IMR-90 (cell line): ENCODE results near the gene PRICKLE2. TPM values are rescaled to one million over a fixed set of nuclear protein-coding genes. Genes with fewer than 3 reads are reported as not detected.

Experiments
- ATAC-seq: fragments of 200-7000 bp; cut with Tn5 transposase; 2 replicates; pipeline ENCODE4 v1.9.1; 2020; ENCODE audit warnings: low read depth, mild to moderate bottlenecking, moderate library complexity
- BruUV-seq: library from RNA; stranded (reverse); fragments of 400-500 nt; replicated peaks from 2 replicates; lab custom pipeline; 2021; lab: Mats Ljungman, UMichigan
- CTCF ChIA-PET: fragments of 300-600 bp; formaldehyde crosslinking; extraction: SDS; loops from one replicate; lab custom pipeline; 2021; ENCODE audit warnings: antibody characterized with exemption; lab: Yijun Ruan, JAX
- POLR2A ChIA-PET: fragments of 300-600 bp; sonication (Branson Sonifier 250); formaldehyde crosslinking; loops from one replicate; lab custom pipeline; 2022; ENCODE audit warnings: antibody characterized with exemption; ENCODE audit not compliant: unreplicated experiment; lab: Charles Lee
- DNase-seq: peaks from one replicate; pipeline ENCODE4 v3.0.0; 2013
- H2AFZ ChIP-seq: replicated peaks from 2 replicates; pipeline ENCODE3; 2013; ENCODE audit warnings: low read length, mild to moderate bottlenecking; ENCODE audit not compliant: poor library complexity
- H2AK5ac ChIP-seq: 2 replicates; pipeline ENCODE4 v1.6.1; 2013; ENCODE audit warnings: low read depth, low read length, inconsistent platforms
- H2AK9ac ChIP-seq: replicated peaks from 2 replicates; pipeline ENCODE3; 2013; ENCODE audit warnings: mild to moderate bottlenecking, low read depth, low read length, moderate library complexity; ENCODE audit not compliant: poor library complexity
- H2BK120ac ChIP-seq: 2 replicates; pipeline ENCODE4 v1.6.1; 2013; ENCODE audit warnings: low read depth, low read length, inconsistent platforms
- H2BK15ac ChIP-seq: 3 replicates; pipeline ENCODE4 v1.6.1; 2013; ENCODE audit warnings: low read depth, low read length, inconsistent platforms
- H2BK20ac ChIP-seq: 2 replicates; pipeline ENCODE4 v1.6.1; 2013; ENCODE audit warnings: low read depth, mild to moderate bottlenecking, inconsistent platforms, low read length, moderate library complexity
- H2BK5ac ChIP-seq: 2 replicates; pipeline ENCODE4 v1.6.1; 2013; ENCODE audit warnings: mild to moderate bottlenecking, low read depth, low read length, inconsistent platforms; ENCODE audit not compliant: poor library complexity, severe bottlenecking
- H3K14ac ChIP-seq: replicated peaks from 2 replicates; pipeline ENCODE4 v1.6.1; 2013; ENCODE audit warnings: low read depth, low read length, inconsistent platforms
- H3K18ac ChIP-seq: 2 replicates; pipeline ENCODE4 v1.6.1; 2013; ENCODE audit warnings: low read depth, low read length, control low read depth
- H3K23ac ChIP-seq: 2 replicates; pipeline ENCODE4 v1.6.1; 2013; ENCODE audit warnings: low read depth, low read length, inconsistent platforms
- H3K27ac ChIP-seq: 2 replicates; pipeline ENCODE4 v1.5.1; 2013; ENCODE audit warnings: mild to moderate bottlenecking, control low read depth, low read length; ENCODE audit not compliant: insufficient read depth
- H3K27me3 ChIP-seq: 2 replicates; pipeline ENCODE4 v1.6.1; 2013; ENCODE audit warnings: low read length; ENCODE audit not compliant: control insufficient read depth, insufficient read depth
- H3K36me3 ChIP-seq: 2 replicates; pipeline ENCODE4 v1.6.1; 2013; ENCODE audit warnings: low read length, mixed read lengths; ENCODE audit not compliant: control insufficient read depth, insufficient read depth
- H3K4ac ChIP-seq: 2 replicates; pipeline ENCODE4 v1.6.1; 2013; ENCODE audit warnings: low read depth, low read length, inconsistent platforms
- H3K4me1 ChIP-seq: 2 replicates; pipeline ENCODE4 v1.6.1; 2013; ENCODE audit warnings: low read length, mixed read lengths; ENCODE audit not compliant: control insufficient read depth, insufficient read depth
- H3K4me2 ChIP-seq: 2 replicates; pipeline ENCODE4 v1.6.1; 2013; ENCODE audit warnings: low read depth, mild to moderate bottlenecking, control low read depth, low read length, moderate library complexity
- H3K4me3 ChIP-seq: 2 replicates; pipeline ENCODE4 v1.5.1; 2013; ENCODE audit warnings: low read depth, mild to moderate bottlenecking, control low read depth, low read length, moderate library complexity; ENCODE audit not compliant: insufficient read depth
- H3K56ac ChIP-seq: 2 replicates; pipeline ENCODE4 v1.6.1; 2013; ENCODE audit warnings: low read length, inconsistent platforms; ENCODE audit not compliant: insufficient read depth; ENCODE audit errors: extremely low read depth
- H3K79me1 ChIP-seq, 2 experiments: 2 replicates each; pipeline ENCODE4 v1.6.1; 2013; ENCODE audit warnings: low read length in 2 of 2, inconsistent platforms in 1 of 2, low read depth in 1 of 2
- H3K9ac ChIP-seq: 2 replicates; pipeline ENCODE4 v1.6.1; 2013; ENCODE audit warnings: low read depth, low read length, control low read depth
- H3K9me1 ChIP-seq: 2 replicates; pipeline ENCODE4 v1.6.1; 2013; ENCODE audit warnings: low read length, inconsistent platforms; ENCODE audit not compliant: insufficient read depth
- H3K9me3 ChIP-seq: 2 replicates; pipeline ENCODE4 v1.6.1; 2013; ENCODE audit warnings: low read length; ENCODE audit not compliant: control insufficient read depth, insufficient read depth
- H4K20me1 ChIP-seq: 2 replicates; pipeline ENCODE4 v1.6.1; 2013; ENCODE audit warnings: low read length, inconsistent platforms; ENCODE audit not compliant: insufficient read depth
- H4K5ac ChIP-seq: 2 replicates; pipeline ENCODE4 v1.6.1; 2013; ENCODE audit warnings: mild to moderate bottlenecking, low read depth, low read length, control low read depth
- H4K8ac ChIP-seq, 2 experiments: 2 replicates each; pipeline ENCODE4 v1.6.1; 2013; ENCODE audit warnings: low read depth in 2 of 2, low read length in 2 of 2, control low read depth in 1 of 2, inconsistent platforms in 1 of 2
- H4K91ac ChIP-seq: 2 replicates; pipeline ENCODE4 v1.6.1; 2013; ENCODE audit warnings: low read depth, low read length, inconsistent platforms; ENCODE audit not compliant: insufficient read depth
- CEBPB ChIP-seq: IDR thresholded peaks from 2 replicates; pipeline ENCODE4 v1.6.1; 2012; ENCODE audit warnings: low read depth, low read length, improper control_type of control experiment
- MAFK ChIP-seq: IDR thresholded peaks from 2 replicates; pipeline ENCODE4 v1.6.1; 2012; ENCODE audit warnings: low read depth, low read length, improper control_type of control experiment
- MXI1 ChIP-seq: IDR thresholded peaks from 2 replicates; pipeline ENCODE4 v1.6.1; 2012; ENCODE audit warnings: low read depth, mild to moderate bottlenecking, low read length, moderate library complexity, borderline replicate concordance
- NFE2L2 ChIP-seq: fragments of 150-350 bp; IDR thresholded peaks from 2 replicates; pipeline ENCODE4 v1.6.1; 2016; ENCODE audit warnings: low read depth, mild to moderate bottlenecking, low read length
- RAD21 ChIP-seq: IDR thresholded peaks from 2 replicates; pipeline ENCODE4 v1.6.1; 2012; ENCODE audit warnings: low read length, improper control_type of control experiment
- SMC3 ChIP-seq: fragments of 150-350 bp; IDR thresholded peaks from 2 replicates; pipeline ENCODE4 v1.6.1; 2016; ENCODE audit warnings: low read depth, mild to moderate bottlenecking, antibody characterized with exemption, low read length, moderate library complexity
- WGBS, 2 experiments: methylation state at CpG; one replicate each; pipeline versions ENCODE4 v1.1.5 to v1.1.7; 2013; ENCODE audit warnings: missing lambda C conversion rate in 2 of 2; ENCODE audit not compliant: insufficient read length in 1 of 2; ENCODE audit errors: extremely low coverage in 2 of 2; 5-methylcytosine and 5-hydroxymethylcytosine counted together
- dilution Hi-C: fragments of 300-500 bp; cut with HindIII; formaldehyde crosslinking; loops from one replicate; pipeline ENCODE4 v1.14.3; 2018; ENCODE audit warnings: low sequenced_read_pairs; ENCODE audit not compliant: unreplicated experiment
- in situ Hi-C: fragments of 300-500 bp; cut with MboI; formaldehyde crosslinking; loops from 3 replicates; pipeline ENCODE4 v1.14.3; 2019; ENCODE audit warnings: low sequenced_read_pairs, inconsistent platforms, mixed read lengths
- intact Hi-C: fragments of 100-400 bp; cut with micrococcal nuclease; formaldehyde crosslinking; loops from 2 replicates; pipeline ENCODE4 v1.10.0; 2022
- polyA plus RNA-seq, 3 experiments: library from polyadenylated mRNA; depleted of rRNA; stranded (reverse); fragments of >200 nt; gene quantifications; 2 replicates each; pipeline ENCODE4 v1.2.3, GENCODE V29; 2012; ENCODE audit warnings: low replicate concordance in 1 of 3
- total RNA-seq: library from RNA; depleted of rRNA; stranded (reverse); fragments of >200 nt; gene quantifications from 2 replicates; pipeline ENCODE4 v1.2.3, GENCODE V29; 2012
- TF ChIP-seq, protein P1 (sequence below): conservative IDR thresholded peaks from 2 replicates; pipeline ENCODE4 v1.5.1; 2012; ENCODE audit warnings: mild to moderate bottlenecking, low read depth, low read length, improper control_type of control experiment

PRICKLE2 gene
- total and polyA plus RNA-seq, 2 of the 4 experiments (the other 2 are of a cell fraction) = 4.1 to 14.2 TPM

DNA sequence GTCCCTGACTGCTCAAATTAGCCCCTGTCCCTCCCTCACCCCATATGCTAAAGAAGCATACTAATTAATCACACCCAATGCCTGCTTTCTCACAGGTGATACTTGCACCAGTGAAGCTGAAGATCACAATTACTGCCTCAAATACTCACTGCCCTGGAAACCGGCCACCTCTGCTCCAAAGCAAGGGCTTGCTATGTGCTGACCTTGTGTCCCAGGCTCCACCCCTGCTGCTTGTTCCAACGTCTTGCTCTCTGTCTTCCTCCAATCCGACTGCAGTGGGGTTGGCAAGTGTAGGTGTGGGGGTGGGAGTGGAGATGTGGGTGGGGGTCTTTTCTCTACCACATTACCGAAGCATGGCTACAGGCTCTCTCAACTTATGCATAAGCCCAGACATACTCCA lies 146.3 kb downstream of the PRICKLE2 start:
- no peak overlapping the region for H2BK15ac ChIP-seq
- ChIA-PET POLR2A (no interaction called here), CTCF (no interaction called here)
- H3K9me1 ChIP-seq = no peaks in the 10 kb centered on the region
- 0 out of 2 replicates have a peak overlapping the region, but pooled peaks have one; percentile 22 for H2AK5ac ChIP-seq
- no peak overlapping the region for H2BK5ac ChIP-seq
- H3K4ac ChIP-seq = no peak overlapping the region
- H3K27me3 ChIP-seq = no peaks in the 10 kb centered on the region; the same call in 1 of the 2 replicates
- no peak overlapping the region for H3K14ac ChIP-seq
- H2AK9ac ChIP-seq = no peak overlapping the region
- H3K23ac ChIP-seq = no peak overlapping the region
- WGBS, 2 experiments = no CpG with 5 or more reads among the region's 4 CpGs
- no peak overlapping the region for H3K27ac ChIP-seq
- peaks cover 6% of the 10 kb centered on the region for H3K4me1 ChIP-seq
- no peak overlapping the region for H2AFZ ChIP-seq
- dilution Hi-C loops (no loop called here), intact Hi-C loops (no loop called here), in situ Hi-C loops (no loop called here)
- no TSS peak for BruUV-seq
- DNase-seq = no peak
- H3K4me3 ChIP-seq = no peak overlapping the region
- no peak overlapping the region for H2BK20ac ChIP-seq
- no peaks in the 10 kb centered on the region for H4K20me1 ChIP-seq
- no peak overlapping the region for H2BK120ac ChIP-seq
- no peak overlapping the region for H3K4me2 ChIP-seq
- H3K9me3 ChIP-seq = no peaks in the 10 kb centered on the region
- no peak overlapping the region for H4K8ac ChIP-seq
- H3K18ac ChIP-seq = no peak overlapping the region
- no peak overlapping the region for H4K91ac ChIP-seq
- no peak for ATAC-seq
- no peak overlapping the region for H3K9ac ChIP-seq
- H3K79me1 ChIP-seq = no peaks in the 10 kb centered on the region
- TF ChIP-seq, protein P1, sequence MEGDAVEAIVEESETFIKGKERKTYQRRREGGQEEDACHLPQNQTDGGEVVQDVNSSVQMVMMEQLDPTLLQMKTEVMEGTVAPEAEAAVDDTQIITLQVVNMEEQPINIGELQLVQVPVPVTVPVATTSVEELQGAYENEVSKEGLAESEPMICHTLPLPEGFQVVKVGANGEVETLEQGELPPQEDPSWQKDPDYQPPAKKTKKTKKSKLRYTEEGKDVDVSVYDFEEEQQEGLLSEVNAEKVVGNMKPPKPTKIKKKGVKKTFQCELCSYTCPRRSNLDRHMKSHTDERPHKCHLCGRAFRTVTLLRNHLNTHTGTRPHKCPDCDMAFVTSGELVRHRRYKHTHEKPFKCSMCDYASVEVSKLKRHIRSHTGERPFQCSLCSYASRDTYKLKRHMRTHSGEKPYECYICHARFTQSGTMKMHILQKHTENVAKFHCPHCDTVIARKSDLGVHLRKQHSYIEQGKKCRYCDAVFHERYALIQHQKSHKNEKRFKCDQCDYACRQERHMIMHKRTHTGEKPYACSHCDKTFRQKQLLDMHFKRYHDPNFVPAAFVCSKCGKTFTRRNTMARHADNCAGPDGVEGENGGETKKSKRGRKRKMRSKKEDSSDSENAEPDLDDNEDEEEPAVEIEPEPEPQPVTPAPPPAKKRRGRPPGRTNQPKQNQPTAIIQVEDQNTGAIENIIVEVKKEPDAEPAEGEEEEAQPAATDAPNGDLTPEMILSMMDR = no peak
- TF ChIP-seq MAFK (no peak), CEBPB (no peak), RAD21 (no peak), SMC3 (no peak), NFE2L2 (no peak), MXI1 (no peak)
- H3K36me3 ChIP-seq = no peaks in the 10 kb centered on the region
- H3K56ac ChIP-seq = no peak overlapping the region
- H4K5ac ChIP-seq = no peak overlapping the region
